Measurements from ENCODE around the gene MRO.
A peak's percentile ranks its signal among the peaks of the same experiment; 100 is the strongest.

Gene MRO

DNA sequence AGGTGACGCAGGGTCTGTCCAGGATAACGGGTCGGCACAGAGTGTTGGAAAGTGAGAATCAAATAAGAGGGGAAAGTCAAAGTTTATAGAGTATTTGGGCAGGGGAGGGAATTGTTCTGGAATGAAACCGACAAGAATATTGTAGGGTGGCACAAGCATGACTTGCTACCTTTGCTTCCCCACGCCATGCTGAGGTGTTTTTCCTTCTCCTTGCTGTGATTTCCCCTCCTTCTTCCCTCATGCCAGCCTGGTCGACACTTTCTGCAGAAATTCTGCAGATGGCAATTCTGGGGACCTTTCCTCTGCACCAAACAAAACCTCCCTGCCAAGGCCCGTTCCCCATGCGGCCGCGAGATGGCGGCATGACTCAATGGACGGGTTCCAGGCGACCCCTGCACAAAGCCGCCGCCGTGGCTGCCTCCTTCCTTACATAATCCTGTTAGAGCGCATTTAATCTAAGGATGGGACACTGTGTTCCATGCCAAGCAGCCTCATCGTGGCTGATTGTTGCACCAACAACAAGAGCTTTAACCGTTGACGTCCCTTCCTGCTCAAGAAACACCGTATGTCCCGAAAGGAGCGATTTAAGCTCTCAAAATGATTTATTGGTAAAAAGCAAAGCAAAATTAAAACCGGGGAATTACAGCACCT lies at the start of gene MRO:
Gene MRO (minus strand): TSS at position 289 of the 651 bp plus-strand sequence. CDS start 10,616 bp downstream, outside the sequence.
- DNase-seq (ENCODE audit: low spot score), result peak; percentile 72

GRCh38 chr18:50869150-50869549 lies 49.3 kb upstream of the MRO start:
- DNase-seq (ENCODE audit: low spot score), result no peak

- DNase-seq (ENCODE audit: low spot score), result peak; percentile 45
Observed at GRCh38 chr18:50866765-50867164, 46.9 kb upstream of the MRO start.

- DNase-seq (ENCODE audit: low spot score), result no peak
Observed at GRCh38 chr18:50863840-50864375, 44.1 kb upstream of the MRO start.

- no peak for DNase-seq (ENCODE audit: low spot score)
Observed at GRCh38 chr18:50862401-50862800, 42.6 kb upstream of the MRO start.

GRCh38 chr18:50861617-50862016 lies 41.8 kb upstream of the MRO start:
- no peak for DNase-seq (ENCODE audit: low spot score)

DNA sequence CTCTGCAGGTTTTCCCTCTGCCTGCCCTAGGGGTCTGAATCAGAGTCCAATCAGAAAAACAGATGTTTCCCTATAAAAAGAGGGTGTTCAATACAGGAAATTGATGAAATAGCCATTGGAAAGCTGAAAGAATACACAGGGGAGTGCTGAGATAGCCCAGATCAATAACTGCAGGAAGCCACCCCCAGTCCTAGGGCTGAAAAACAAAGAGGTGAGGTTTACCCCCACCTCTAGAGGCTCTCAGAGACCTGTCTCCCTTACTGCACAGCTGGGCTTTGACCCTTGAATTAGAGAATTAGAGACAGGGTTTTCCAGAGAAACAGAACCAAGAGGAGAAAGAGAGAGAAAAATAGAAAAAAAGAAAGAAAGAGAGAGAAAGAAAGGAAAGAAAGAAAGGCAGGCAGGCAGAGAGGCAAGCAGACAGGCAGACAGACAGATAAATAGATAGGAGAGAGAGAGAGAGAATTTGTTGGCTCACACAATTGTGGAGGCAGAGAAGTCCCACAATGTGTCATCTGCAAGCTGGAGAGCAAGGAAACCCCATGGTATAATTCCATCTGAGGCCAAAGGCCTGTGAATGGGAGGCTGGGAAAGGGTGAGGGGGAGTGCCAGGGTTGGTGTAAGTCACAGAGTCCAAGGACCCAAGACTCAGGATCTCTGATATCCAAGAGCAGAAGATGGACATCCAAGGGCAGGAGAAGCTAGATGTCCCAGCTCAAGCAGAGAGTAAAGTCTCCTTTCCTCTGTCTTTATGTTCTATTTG lies 40.2 kb upstream of the MRO start:
- no peak for DNase-seq (ENCODE audit: low spot score)

- no peak for DNase-seq (ENCODE audit: low spot score)
Observed at GRCh38 chr18:50857694-50858093, 37.9 kb upstream of the MRO start.

DNA sequence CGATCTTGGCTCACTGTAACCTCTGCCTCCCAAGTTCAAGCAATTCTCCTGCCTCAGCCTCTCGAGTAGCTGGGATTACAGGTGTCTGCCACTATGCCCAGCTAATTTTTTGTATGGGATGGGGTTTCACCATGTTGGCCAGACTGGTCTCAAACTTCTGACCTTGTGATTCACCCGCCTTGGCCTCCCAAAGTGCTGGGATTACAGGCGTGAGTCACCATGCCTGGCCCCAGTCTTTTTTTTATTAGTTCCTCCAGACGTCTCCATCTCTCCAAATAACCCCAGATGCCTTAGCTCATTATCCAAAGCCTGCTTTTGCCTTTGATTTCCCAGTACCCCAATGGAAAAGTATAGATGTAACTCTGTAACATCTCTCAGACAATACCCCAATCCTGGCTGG lies 37.4 kb upstream of the MRO start:
- DNase-seq (ENCODE audit: low spot score), result peak; percentile 35

- DNase-seq (ENCODE audit: low spot score), result no peak
Observed at GRCh38 chr18:50855976-50856757, 36.4 kb upstream of the MRO start.

DNA sequence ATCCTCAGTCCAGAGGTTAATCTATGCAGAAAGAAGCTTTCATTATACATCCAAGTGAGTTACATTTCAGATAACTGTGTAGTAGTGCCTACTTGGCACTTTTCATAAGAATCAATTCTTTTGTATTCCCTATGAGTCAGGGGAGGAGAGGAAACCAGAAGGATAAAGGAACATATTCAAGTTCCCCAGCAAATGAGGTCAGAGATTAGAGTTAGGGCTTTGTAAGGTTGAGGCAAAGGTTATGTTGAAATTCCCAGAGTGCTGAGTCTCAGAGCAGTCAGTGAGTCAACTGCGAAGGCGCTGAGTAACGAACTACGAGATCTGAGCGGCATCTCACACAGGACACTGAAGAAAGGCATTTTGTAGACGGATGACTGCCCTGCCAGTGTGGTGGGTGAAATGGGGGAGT lies 34.1 kb upstream of the MRO start:
- DNase-seq (ENCODE audit: low spot score), result peak; percentile 90

DNA sequence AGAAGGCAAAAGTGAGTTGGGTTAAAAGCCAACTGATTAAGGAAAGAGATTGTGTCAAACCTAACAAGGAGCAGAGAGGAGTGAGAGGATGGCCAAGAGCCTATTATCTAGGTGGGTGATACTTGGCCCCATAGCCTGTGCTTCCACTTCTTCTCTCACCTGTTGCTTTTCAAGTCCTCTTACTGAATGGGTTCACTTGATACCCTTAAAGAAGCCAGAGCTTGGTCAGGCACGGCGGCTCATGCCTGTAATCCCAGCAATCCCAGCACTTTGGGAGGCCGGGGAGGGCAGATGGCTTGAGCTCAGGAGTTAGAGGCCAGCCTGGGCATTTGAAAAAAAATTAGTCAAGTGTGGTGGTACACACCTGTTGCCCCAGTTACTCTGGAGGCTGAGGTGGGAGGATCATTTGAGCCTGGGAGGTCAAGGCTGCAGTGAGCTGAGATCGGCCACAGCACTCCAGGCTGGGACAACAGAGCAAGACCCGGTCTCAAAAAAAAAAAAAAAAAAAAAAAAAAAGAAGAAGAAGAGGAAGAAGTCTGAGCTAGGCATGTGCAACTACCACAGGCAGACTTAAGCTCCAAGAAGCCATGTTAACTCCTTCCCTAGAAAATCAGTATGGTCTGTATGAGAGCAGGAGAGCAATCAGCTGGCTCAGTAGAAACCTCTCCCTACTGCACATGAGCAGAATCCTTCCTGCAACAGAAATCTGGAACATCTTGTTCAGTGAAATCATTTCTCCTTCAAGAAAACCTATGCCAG lies 30.7 kb upstream of the MRO start:
- DNase-seq (ENCODE audit: low spot score), result no peak

- DNase-seq (ENCODE audit: low spot score), result no peak
Observed at GRCh38 chr18:50849419-50849821, 29.6 kb upstream of the MRO start.

GRCh38 chr18:50848991-50849390 lies 29.2 kb upstream of the MRO start:
- no peak for DNase-seq (ENCODE audit: low spot score)

DNA sequence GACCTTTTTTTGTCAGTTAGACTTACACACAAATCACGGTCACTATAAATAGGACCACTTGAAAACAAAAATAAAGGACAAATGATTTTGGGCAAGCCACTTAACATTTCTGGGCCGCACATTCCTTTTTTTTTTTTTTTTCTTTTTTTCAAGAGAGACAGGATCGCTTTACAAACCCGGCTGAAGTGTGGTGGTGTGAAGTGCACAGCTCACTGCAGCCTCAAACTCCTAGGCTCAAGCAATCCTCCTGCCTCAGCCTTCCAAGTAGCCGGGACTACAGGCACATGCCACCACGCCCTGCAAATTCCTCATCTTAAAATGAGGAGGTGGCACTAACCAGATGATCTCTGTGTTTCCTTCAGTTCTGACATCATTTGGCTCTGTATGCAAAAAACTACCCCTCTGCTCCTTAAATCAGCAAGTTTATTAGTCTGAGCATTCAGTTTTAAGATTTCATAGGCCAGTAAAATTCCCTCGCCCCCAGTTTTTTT lies 28.3 kb upstream of the MRO start:
- DNase-seq (ENCODE audit: low spot score), result no peak

DNA sequence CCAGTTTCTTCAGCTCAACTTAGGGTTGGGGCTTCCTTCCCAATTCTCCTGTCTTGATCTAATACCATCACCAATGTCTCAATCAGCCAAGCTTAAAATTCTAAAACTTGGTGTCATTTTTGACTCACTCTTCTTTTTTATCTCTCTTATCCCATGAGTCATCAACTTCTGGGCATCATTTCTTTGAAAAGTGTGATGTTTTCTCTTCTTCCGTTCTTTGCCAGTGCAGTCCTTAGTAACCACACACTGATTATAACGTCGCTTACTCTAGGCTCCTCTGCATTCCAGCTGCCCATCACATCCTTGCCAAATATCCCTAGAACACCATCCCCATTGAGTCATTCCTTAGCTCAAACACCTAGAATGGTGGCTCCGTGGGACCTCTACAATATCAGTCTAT lies 27.4 kb upstream of the MRO start:
- peak; percentile 18 for DNase-seq (ENCODE audit: low spot score)

GRCh38 chr18:50844960-50845359 lies 25.1 kb upstream of the MRO start:
- no peak for DNase-seq (ENCODE audit: low spot score)

DNA sequence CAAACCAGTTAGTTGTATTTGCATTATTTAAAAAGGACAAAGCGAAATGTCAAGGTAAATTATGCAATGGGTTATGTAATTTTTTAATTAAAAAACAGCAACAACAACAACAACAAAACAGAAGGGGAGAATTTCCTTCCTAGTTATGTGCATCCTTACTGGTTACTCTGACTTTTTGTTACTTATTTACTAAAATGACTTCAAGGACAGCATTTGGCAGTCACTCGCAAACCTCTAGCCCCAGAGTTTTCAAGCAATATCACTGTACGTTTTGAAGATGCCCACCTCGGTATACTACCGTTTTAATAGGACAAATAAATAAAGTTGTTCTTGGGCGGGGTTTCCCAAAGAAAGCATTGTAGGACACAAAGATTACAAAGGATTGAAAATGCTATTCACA lies 24.7 kb upstream of the MRO start:
- DNase-seq (ENCODE audit: low spot score), result no peak

DNA sequence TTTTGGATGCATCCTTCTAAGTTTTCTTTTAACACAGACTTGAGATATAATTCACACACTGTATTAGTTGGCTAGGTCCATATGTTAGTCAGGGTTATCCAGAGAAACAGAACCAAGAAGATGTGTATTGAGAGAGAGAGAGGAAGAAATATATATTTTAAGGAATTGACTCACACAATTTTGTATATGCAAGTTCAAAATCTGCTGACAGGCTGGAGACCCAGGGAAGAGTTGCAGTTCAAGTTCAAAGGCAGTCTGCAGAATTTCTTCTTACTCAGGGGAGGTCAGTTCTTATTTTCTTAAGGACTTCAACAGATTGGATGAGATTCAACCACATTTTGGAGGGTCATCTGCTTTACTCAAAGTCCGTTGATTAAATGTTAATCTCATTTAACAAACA lies 23.0 kb upstream of the MRO start:
- no peak for DNase-seq (ENCODE audit: low spot score)

DNA sequence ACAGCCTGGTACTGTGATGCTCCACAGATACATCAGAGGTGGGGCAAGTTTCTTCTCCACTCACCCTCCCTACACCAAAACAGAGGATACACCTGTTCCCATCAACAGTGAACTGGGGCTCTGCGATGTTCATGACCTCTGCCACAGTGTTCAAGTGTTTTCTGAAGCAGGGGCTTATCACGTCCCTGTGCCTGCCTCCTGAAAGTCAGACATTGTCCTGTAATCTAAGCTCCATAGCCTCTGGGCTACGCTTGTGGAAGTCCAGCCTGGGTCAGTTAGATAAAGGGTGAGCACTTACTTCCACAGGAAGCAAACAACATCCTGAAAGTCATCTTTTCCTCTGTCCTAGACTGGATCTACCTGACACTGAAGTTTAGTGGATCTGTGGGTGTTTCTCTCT lies 20.2 kb upstream of the MRO start:
- no peak for DNase-seq (ENCODE audit: low spot score)

GRCh38 chr18:50839341-50839740 lies 19.5 kb upstream of the MRO start:
- no peak for DNase-seq (ENCODE audit: low spot score)

GRCh38 chr18:50836521-50836957 lies 16.7 kb upstream of the MRO start:
- no peak for DNase-seq (ENCODE audit: low spot score)

Measured in RKO (cell line).